PC-3 (cell line): ENCODE results near the gene FGD3.

Experiments
- EZH2 ChIP-seq: fragments of 300-600 bp; sonication (generic); IDR thresholded peaks from one replicate; pipeline ENCODE4 v1.6.1; 2017; ENCODE audit warnings: antibody characterized with exemption, mild to moderate bottlenecking, low read length; ENCODE audit not compliant: unreplicated experiment
- EZH2phosphoT487 ChIP-seq: fragments of 300-600 bp; sonication (generic); IDR thresholded peaks from 2 replicates; pipeline ENCODE4 v1.6.1; 2018; ENCODE audit warnings: mild to moderate bottlenecking, antibody characterized with exemption, low read length, borderline replicate concordance
- TF ChIP-seq, protein P1 (sequence below): fragments of 300-600 bp; sonication (generic); conservative IDR thresholded peaks from 2 replicates; pipeline ENCODE4 v1.5.1; 2017; ENCODE audit warnings: antibody characterized with exemption, low read depth, mild to moderate bottlenecking, low read length

DNA sequence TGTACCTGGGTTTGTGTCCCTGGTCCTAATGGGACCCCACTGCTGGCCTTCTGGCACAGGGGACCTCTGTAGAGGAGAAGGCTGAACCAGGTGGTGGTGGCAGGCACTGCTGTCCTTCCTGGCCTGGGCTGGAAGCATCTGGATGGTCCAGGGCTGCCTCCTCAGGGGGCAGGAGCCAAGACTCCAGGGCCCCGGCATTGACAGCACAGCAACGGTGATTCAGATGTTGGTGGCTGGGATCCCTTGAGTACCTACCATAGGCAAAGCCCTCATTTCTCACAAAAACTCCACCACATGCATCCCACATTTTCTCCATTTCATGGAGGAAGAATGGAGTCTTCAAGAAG lies 15.0 kb downstream of the FGD3 start:
- TF ChIP-seq, protein P1, sequence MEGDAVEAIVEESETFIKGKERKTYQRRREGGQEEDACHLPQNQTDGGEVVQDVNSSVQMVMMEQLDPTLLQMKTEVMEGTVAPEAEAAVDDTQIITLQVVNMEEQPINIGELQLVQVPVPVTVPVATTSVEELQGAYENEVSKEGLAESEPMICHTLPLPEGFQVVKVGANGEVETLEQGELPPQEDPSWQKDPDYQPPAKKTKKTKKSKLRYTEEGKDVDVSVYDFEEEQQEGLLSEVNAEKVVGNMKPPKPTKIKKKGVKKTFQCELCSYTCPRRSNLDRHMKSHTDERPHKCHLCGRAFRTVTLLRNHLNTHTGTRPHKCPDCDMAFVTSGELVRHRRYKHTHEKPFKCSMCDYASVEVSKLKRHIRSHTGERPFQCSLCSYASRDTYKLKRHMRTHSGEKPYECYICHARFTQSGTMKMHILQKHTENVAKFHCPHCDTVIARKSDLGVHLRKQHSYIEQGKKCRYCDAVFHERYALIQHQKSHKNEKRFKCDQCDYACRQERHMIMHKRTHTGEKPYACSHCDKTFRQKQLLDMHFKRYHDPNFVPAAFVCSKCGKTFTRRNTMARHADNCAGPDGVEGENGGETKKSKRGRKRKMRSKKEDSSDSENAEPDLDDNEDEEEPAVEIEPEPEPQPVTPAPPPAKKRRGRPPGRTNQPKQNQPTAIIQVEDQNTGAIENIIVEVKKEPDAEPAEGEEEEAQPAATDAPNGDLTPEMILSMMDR: no peak
- TF ChIP-seq EZH2: no peak
- no peak for TF ChIP-seq EZH2phosphoT487
